ENCODE results near the gene VKORC1.

The VKORC1 gene

DNA sequence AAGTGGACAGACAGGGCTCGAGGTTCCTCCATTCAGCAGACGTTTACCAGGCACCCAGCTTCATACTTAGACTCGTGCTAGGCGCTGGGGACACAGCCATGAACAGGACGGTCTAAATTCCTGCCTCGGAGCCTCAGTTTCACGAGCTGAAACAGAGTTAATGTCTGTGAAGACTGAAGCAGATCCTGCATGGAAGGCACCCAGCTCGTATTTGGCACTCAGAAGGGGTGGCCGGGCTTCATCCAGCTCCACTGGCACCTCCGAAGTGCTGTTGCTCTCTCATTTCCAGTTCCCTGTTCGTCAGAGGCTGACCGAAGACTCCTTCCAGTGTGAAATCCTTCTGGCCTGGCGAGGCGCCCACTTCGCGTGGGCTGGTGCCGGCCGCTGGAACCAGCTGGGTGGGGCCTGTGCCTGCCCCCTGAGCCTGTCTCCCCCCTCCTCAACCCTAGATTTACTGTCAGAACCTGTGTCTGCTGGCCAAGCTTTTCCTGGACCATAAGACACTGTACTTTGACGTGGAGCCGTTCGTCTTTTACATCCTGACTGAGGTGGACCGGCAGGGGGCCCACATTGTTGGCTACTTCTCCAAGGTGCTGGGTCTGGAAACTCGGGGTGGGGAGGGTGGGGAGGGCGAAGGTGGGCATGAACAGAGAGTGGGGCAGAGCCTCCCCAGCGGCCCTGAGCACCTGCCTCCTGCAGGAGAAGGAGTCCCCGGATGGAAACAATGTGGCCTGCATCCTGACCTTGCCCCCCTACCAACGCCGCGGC, 35.2 kb upstream of the VKORC1 start:
- no peak for DNase-seq

DNA sequence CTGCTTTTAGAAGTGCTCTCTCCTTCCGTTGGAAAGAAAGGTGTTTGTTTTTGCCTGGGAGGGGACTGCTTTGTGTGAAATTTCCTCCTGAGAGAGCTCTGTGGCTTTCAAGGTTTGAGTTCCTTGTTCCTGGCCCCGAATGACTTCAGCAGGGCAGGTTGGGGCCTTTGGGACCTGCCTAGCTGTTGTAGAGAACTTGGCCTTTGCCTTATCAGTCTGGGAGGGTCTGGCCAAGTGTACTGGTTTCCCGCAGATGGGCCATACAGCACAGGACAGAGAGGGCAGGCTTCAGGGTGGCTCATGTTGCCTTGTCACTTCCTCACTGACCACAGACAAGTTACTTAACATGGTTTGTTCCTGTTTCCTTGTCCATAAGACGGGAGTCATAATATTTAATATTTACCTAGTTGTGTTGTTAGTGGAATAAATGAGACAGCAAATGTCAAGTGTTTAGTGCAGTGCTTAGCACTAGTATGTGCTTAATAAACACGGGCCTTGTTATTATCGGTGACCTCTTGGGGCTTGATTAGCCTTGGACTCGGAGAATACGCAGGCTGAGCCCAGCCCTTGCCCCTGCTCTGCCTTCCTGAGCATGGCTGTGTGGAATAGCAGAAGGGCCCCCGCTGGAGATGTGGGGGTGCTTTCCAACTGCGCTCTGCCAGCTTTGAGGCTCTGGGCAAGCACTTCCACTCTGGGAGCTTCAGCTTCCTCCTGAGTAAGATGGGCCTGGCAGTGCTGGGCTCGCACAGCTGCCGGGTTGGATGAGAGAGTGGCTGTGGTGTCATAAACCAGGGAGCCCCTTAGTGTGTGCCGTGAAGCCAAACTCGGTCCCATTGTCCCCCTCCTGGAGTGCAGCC, 34.3 kb upstream of the VKORC1 start:
- no peak for DNase-seq

DNA sequence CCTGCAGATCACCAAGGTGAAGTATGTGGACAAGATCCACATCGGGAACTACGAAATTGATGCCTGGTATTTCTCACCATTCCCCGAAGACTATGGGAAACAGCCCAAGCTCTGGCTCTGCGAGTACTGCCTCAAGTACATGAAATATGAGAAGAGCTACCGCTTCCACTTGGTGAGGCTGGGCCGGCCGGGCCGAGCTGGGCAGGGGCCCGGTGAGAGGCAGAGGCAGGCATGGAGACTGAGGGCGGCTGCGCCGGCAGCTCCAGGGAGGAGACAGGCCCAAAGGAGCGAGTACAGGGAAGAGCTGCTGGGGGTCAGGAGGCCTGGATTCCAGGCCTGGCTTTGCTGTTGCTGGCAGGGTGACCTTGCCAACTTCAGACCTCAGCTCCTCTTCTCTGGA, 32.6 kb upstream of the VKORC1 start:
- no peak for DNase-seq

DNA sequence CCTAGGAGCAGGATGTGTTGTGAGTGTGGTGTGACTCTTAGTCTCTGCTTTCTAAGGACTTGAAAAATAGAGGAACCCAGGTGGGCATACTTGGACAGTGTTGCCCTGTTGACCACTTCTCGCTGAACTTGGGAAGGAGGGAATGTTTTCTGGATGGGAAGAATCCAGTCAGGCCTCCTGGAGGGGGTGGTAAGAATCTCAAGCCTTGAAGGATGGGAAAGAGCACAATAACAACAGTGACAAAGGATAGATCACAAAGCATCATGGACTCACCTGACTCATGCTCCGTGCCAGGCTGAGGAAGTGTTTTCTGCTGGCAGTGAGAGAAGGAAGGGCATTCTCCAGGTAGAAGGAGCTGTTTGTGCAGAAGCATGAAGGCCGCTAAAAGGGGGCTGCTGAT, 31.2 kb upstream of the VKORC1 start:
- DNase-seq = no peak

DNA sequence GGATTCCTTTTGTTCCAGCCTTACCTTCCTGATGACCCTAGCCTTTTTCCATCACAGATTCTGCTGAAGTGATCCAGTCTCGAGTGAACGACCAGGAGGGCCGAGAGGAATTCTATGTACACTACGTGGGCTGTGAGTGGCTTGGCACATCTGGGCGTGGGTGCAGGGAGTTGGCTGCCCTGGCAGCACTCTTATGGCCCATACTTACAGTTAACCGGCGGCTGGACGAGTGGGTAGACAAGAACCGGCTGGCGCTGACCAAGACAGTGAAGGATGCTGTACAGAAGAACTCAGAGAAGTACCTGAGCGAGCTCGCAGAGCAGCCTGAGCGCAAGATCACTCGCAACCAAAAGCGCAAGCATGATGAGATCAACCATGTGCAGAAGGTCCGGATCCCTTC, 25.5 kb upstream of the VKORC1 start:
- no peak for DNase-seq

DNA sequence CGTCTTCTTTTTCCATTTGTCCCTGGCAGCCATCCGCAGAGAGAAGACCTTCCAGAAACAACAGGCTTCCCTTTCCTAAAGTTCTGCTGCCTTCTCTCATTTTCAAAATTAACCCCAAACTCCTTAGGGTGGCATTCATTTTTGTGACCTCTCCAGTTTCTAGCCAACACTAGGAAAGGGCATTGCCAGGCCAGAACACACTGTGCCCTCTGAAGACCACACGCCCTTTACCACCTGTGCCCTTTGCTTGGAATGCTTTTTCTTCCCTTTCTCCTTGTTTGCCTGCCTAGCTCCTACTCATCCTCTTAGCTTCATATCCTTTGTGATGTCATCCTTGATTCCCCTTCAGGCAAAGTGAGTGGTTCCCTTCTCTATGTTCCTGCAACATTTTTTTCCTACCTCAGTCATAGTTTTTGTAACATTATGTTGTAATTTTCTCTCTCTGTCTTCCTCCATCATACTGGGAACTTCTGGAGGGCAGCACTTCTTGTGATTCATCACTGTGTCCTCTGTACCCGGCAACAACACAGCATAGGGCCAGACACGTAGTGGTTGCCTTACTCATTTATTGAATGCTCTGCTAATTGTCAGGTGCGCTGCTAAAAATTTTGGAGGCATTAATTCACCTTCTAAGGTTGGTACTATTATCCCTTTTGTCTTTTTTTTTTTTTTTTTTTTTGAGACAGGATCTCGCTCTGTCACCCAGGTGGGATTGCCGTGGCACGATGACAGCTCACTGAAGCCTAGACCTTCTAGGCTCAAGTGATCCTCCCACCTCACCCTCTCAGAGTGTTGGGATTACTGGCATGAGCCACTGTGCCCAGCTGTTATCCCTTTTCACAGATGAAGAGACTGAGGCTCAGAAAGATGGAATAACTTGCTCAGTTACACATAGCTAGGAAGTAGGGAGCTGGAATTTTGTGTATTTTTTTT, 23.9 kb upstream of the VKORC1 start:
- no peak for DNase-seq

DNA sequence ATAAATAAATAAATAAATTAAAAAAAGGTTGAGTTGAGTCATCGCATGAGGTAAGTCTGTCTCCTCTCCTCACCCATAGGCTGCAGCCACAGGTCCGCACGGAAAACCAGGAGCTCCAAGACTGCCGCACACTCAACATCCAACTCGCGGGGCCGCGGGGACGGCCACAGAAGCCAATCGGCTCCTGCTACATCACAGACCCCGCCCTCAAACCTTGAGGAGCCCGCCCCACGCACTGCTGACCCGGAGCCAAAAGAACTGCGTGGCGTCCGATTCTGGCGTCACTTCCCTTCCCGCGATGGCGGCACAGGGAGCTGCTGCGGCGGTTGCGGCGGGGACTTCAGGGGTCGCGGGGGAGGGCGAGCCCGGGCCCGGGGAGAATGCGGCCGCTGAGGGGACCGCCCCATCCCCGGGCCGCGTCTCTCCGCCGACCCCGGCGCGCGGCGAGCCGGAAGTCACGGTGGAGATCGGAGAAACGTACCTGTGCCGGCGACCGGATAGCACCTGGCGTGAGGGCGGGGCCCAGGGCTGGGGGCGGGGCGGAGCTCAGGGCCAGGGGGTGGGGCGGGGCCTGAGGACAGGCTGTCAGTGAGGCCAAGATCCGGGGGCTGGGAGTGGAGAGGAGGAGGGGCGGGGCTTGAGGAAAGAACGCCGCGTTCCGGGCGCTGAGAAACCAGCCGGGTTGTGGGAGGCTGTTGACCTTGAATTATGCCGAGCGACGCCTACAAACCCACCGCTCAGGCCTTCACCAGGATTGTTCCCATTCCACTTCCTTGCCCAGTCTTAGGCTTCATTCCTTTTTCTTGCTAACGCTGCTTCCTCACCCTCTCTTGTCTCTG, 23.0 kb upstream of the VKORC1 start, which contains the start of gene KAT8:
Gene KAT8, plus strand, starts transcription at position 281 of the 839 bp plus-strand sequence. Its CDS starts 18 bp downstream, at position 299.
- DNase-seq = peak; percentile 98

DNA sequence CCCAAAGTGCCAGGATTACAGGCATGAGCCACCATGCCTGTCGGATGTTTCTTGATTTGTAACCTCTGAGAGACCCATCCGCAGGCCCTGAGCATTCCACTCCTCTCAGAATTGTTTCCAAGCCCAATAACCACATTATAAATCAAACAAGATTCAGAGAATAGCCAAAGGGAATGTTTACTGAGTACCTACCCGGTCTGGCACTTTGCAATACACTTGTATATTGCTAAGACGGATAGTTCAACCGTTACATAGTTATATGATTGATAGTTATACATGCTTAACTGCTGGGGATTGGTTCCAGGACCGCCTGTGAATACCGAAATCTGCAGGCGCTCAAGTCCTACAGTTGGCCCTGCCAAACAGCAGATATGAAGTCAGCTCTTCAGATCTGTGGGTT, 19.9 kb upstream of the VKORC1 start:
- DNase-seq = no peak

DNA sequence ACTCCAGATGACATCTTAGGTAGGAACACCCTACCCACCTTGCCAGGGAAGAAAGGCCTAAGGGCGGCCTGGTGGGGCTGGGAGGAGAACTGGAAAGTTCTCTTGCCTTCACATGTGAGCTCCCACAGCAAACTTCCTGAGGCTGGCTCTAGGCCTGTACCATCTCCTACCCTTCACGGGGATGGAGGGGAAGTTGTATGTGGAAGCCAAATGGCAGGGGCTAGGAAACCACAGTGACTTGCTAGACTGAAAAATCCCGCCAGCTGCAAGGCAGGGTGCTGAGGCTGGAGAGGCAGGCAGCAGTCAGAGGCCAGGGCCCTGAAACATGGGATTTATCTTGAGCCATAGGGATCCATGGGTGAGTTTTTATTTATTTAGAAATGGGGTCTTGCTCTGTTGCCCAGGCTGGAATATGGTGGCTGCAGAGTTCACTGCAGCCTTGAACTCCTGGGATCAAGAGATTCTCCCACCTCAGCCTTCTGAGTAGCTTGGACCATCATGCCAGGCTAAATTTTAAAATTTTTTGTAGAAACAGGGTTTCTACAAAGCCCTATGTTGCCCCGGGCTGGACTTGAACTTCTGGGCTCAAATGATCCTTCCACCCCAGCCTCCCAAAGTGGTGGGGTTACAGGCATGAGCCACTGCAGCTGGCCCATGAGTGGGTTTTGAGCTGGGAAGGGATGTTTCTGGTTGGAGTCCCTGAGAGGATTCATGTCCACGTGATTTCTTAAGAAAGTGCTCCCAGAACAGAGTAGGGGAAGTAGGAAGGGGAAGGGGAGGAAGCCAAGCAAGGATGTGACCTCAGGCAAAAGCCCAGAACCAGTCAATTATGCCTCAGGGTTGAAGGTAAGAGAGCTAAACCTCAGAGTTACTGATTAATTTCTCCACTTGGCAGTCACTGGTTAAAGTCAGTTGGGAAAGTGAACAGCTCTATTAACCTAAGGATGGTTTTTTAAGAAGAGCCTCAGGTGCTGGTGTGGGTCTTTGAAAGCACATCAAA, 18.8 kb upstream of the VKORC1 start:
- DNase-seq = no peak

DNA sequence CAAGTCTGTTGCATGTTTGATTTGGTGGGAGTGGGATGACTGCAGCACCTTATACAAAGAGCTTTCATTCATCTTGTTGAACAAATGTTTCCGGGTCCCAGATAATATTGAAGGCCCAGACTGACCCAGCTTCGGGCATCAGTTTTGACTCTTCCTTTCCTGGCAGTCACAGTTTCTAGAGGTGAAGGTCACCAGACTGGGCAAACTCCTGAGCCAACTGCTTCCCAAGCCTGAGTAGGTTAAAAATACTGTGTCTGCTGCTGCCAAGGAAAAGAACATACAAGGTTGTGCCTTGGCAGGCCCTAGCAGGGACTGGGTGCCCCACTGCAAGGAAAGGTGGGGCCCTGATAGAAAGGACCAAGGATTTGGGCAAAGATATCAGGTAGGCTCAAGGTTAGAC, 18.1 kb upstream of the VKORC1 start:
- no peak for DNase-seq

DNA sequence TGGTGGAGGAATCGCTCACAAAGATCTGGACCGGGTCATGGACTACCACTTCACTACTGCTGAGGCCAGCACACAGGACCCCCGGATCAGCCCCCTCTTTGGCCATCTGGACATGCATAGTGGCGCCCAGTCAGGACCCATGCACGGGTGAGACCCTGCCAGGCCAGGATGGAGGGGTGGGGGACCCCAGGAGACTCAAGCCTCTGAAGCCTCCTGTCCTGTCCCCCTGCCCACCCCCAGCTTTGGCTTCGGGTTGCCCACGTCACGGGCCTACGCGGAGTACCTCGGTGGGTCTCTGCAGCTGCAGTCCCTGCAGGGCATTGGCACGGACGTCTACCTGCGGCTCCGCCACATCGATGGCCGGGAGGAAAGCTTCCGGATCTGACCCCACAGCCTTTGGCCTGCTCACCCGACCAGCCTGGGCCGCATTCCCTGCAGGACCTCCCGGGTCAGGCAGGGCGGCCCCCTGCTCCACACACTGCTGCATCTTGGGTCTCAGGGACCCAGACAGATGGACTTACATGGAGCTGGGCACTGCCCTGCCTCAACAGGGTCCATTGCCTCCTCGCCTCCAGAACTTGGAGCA, 17.4 kb upstream of the VKORC1 start:
- no peak for DNase-seq

DNA sequence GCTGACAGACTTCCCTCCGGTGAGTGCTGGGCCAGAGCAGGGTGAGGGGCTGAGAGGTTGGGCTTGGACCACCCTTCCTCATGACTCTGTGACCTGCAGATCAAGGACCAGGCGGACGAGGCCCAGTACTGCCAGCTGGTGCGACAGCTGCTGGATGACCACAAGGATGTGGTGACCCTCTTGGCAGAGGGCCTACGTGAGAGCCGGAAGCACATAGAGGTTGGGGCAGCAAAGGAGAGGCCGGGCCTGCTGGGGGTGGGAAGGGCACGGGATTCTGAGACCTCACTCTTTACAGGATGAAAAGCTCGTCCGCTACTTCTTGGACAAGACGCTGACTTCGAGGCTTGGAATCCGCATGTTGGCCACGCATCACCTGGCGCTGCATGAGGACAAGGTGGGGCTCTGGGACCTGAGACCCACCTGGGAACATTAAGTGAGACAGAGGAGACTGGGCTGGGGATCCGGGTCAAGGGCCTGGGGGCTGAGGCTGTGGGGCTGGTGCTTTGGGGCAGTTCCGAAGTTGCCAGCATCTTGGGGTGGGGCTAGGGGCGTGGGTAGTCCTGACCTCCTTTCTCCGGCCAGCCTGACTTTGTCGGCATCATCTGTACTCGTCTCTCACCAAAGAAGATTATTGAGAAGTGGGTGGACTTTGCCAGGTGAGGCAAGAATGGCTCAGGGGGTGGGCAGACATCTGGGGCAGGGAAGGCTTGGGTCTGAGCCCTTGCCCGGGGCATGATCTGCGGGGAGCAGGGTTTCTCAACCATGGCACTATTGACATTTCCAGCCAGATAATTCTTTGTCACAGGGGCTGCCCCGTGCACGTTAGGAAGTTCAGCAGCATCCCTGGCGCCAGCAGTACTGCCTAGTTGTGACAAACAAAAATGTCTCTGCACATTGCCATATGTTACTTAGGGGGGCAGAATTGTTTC, 15.8 kb upstream of the VKORC1 start:
- DNase-seq = no peak

DNA sequence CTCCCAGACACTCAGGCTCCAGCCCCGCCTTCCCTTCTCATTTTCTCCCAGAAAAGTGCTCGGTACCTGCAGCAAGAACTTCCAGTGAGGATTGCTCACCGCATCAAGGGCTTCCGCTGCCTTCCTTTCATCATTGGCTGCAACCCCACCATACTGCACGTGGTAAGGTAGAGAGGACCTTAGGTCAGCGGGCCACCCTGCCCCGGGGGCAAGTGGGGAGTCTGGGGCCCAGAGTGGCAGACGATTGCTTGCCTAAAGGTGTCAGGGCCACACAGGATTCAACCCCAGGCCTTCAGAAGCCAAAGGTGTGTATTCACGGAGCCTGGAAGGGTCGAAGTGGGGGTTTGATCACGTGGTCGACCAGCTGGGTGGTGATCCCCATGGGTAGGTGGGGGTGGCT, 15.0 kb upstream of the VKORC1 start:
- no peak for DNase-seq

DNA sequence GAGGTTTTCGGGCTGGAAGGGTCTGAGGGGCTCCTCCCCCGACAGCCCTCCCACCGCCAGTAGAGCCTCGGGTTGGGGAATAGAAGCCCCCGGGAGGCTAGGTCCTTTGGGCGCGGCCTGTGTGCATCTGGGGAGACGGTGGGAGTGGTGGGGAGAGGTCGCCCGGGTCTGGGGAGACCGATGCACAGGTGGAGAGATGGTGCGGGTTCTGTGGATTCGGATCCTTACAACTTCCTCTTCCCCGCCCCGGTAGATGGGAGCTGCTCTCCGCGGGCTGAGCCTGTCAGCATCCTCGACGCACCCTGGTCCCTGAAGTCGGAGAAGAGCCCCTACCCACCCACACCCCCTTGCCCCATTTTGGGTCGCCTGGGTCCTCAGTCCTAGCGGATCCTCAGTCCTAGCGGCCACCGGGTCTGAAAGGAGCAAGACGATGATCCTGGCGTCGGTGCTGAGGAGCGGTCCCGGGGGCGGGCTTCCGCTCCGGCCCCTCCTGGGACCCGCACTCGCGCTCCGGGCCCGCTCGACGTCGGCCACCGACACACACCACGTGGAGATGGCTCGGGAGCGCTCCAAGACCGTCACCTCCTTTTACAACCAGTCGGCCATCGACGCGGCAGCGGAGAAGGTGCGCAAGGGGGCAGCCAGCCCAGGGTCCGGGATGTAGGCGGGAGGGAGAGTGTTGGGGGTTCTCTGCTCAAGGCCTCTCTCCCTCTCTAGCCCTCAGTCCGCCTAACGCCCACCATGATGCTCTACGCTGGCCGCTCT, 14.4 kb upstream of the VKORC1 start:
- DNase-seq = no peak

DNA sequence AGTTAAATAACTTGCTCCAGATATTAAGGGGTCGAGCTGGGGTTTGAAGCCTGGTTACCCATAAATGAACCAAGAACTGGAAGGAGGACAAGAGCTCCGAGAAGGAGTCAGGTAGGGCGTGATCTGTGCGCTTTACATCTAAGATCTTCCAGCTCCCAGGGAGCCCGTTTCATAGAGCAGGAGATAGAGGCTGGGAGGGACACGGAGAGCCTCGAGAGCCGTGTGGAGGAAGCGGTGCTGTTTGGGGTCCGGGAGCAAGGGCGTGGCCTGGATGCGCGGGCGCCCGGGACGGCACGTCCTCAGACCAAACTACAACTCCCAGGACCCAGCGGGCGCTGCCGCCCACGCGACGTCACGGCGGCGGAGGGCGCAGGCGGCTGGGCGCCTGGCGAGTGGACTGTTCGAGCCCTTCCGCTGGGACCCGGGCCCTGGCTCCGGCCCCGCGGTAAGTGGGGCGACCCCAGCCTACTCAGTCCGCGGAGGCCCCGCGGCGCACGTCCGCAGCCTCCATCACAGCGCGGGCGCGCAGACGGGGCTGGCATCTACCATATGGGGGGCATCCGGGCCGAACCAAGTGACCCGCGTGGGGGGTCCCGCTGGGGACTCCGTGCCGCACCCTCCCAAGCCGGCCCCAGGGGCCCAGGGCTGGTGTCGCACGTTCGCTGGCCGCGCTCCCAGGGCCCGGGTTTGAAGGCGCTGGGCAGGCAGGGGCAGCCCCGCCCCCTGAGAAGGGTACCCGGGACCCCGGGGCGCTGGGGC, 13.6 kb upstream of the VKORC1 start, which contains the start of gene BCKDK:
Gene BCKDK, plus strand, starts transcription at position 352 of the 759 bp plus-strand sequence. CDS start 838 bp downstream, outside the sequence.
- DNase-seq = peak; percentile 80

DNA sequence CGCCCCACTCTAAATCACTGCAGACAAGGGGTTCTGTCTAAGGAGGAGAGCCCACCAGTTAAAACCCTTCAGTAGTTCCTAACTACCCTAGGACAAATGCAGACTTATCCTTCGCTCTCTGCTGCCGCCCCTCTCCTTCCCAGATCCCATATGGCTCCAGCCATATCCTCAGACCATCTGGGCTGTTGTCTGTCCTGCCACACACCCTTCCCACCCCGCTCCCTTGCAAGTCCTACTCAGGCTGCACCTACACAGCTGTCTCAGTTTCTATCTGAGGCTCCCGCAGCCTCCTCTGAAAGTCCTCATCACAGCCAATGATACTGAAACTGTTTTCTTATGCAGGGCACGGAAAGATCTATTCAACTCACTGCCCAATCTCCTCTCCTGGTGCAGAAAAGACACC, 12.9 kb upstream of the VKORC1 start:
- peak; percentile 65 for DNase-seq

All from stimulated activated CD4-positive, alpha-beta T cell treated with anti-CD3 and anti-CD28 coated beads, Interleukin-1b, Interleukin-23, amount 100 ng/mL, for 48 hours (primary cell).